Fibroblast of lung (primary cell): Measurements from ENCODE around the gene DHDH. TPM values are rescaled to one million over a fixed set of nuclear protein-coding genes. Genes with fewer than 3 reads are reported as not detected.

Experiments
- DNase-seq, 2 donors: peaks; one replicate each; pipeline versions ENCODE4 v3.0.0 to v3.0.0-alpha.2; 2010; ENCODE audit warnings: low read depth in 2 of 2
- H2AFZ ChIP-seq: 2 replicates; pipeline ENCODE4 v1.5.1; 2012; ENCODE audit warnings: low read length, control low read depth, inconsistent platforms
- H3K27ac ChIP-seq: 2 replicates; pipeline ENCODE4 v1.5.1; 2011; ENCODE audit warnings: low read length, control low read depth; ENCODE audit not compliant: insufficient read depth
- H3K27me3 ChIP-seq: 2 replicates; pipeline ENCODE4 v1.5.1; 2011; ENCODE audit warnings: mild to moderate bottlenecking, low read length; ENCODE audit not compliant: control insufficient read depth, insufficient read depth
- H3K36me3 ChIP-seq: 2 replicates; pipeline ENCODE4 v1.5.1; 2011; ENCODE audit warnings: low read length; ENCODE audit not compliant: control insufficient read depth, insufficient read depth
- H3K4me1 ChIP-seq: 2 replicates; pipeline ENCODE4 v1.5.1; 2011; ENCODE audit warnings: low read length; ENCODE audit not compliant: control insufficient read depth, insufficient read depth; ENCODE audit errors: extremely low read depth
- H3K4me2 ChIP-seq: 2 replicates; pipeline ENCODE4 v1.5.1; 2011; ENCODE audit warnings: low read length, control low read depth; ENCODE audit not compliant: insufficient read depth; ENCODE audit errors: extremely low read depth
- H3K4me3 ChIP-seq, 4 experiments: fragments of 200-600 bp in 1 of 4; sonication (generic) in 1 of 4; replicated peaks in 1 of 4; 2 replicates each; pipeline ENCODE4 v1.5.1; 2011 to 2016; ENCODE audit warnings: low read length in 4 of 4, low read depth in 3 of 4, mild to moderate bottlenecking in 3 of 4, control low read depth in 2 of 4, inconsistent platforms in 1 of 4, mixed read lengths in 1 of 4; ENCODE audit not compliant: insufficient read depth in 1 of 4; ENCODE audit errors: control extremely low read depth in 1 of 4
- H3K79me2 ChIP-seq: 2 replicates; pipeline ENCODE4 v1.5.1; 2012; ENCODE audit warnings: mild to moderate bottlenecking, low read length, inconsistent platforms; ENCODE audit not compliant: control insufficient read depth, insufficient read depth
- H3K9ac ChIP-seq: 2 replicates; pipeline ENCODE4 v1.5.1; 2011; ENCODE audit warnings: mild to moderate bottlenecking, low read length, control low read depth; ENCODE audit not compliant: insufficient read depth
- H3K9me3 ChIP-seq: 2 replicates; pipeline ENCODE4 v1.5.1; 2012; ENCODE audit warnings: low read depth, low read length; ENCODE audit not compliant: control insufficient read depth, insufficient read depth
- H4K20me1 ChIP-seq: 2 replicates; pipeline ENCODE4 v1.5.1; 2011; ENCODE audit warnings: low read length; ENCODE audit not compliant: control insufficient read depth, insufficient read depth; ENCODE audit errors: extremely low read depth
- EZH2 ChIP-seq: IDR thresholded peaks from 2 replicates; pipeline ENCODE4 v1.5.1; 2012; ENCODE audit warnings: low read length, control low read depth, mild to moderate bottlenecking; ENCODE audit errors: missing control alignments
- polyA plus RNA-seq, 2 donors: library from polyadenylated mRNA; depleted of rRNA in 1 of 2; stranded (reverse) in 1 of 2; unstranded in 1 of 2; fragments of >200 nt; gene quantifications; 2 replicates each; pipeline ENCODE4 v1.2.1, GENCODE V29; 2011 to 2012; ENCODE audit warnings: missing spikeins in 1 of 2
- total RNA-seq: library from RNA; depleted of rRNA; stranded (reverse); fragments of >200 nt; gene quantifications from 2 replicates; pipeline ENCODE4 v1.2.1, GENCODE V29; 2014
- TF ChIP-seq, protein P1 (sequence below), 2 donors: IDR thresholded peaks in 1 of 2; conservative IDR thresholded peaks in 1 of 2; 1 replicate in 1 of 2; 2 replicates in 1 of 2; pipeline ENCODE4 v1.5.1; 2011 to 2012; ENCODE audit warnings: low read length in 2 of 2, control low read depth in 1 of 2, inconsistent platforms in 1 of 2, low read depth in 1 of 2, mild to moderate bottlenecking in 1 of 2

The DHDH gene
- total and polyA plus RNA-seq, 2 donors (not counting 1 experiment from before 2014, with no cell fraction given) = 0.08 to 0.17 TPM

DNA sequence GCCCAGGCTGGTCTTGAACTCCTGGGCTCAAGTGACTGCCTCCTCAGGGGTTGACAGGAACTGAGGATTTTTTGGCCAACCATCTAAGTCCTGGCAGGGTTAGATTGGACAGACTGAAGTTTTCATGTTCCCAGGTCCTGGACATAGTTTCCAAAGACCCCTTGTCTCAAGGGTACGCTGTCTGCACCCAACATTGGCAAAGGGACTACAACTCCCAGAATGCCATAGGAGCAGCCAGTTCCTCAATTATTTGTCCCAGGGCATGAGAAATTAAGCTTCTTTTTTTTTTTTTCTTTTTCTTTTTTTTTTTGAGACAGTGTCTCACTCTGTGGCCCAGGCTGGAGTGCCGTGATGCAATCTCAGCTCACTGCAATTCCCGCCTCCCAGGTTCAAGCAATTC is 52.7 kb downstream of the DHDH start:
- Histone ChIP-seq H3K27ac (no peak overlapping the region), H2AFZ (no peak overlapping the region), H3K27me3 (no peaks in the 10 kb centered on the region), H3K4me3 (no peak overlapping the region), H3K79me2 (peaks cover 12% of the 10 kb centered on the region), H3K9ac (no peak overlapping the region), H3K9me3 (no peaks in the 10 kb centered on the region), H4K20me1 (no peaks in the 10 kb centered on the region), H3K4me2 (no peak overlapping the region), H3K36me3 (peaks cover 26% of the 10 kb centered on the region), H3K4me1 (peaks cover 10% of the 10 kb centered on the region)
- no peak for DNase-seq
- TF ChIP-seq, protein P1, sequence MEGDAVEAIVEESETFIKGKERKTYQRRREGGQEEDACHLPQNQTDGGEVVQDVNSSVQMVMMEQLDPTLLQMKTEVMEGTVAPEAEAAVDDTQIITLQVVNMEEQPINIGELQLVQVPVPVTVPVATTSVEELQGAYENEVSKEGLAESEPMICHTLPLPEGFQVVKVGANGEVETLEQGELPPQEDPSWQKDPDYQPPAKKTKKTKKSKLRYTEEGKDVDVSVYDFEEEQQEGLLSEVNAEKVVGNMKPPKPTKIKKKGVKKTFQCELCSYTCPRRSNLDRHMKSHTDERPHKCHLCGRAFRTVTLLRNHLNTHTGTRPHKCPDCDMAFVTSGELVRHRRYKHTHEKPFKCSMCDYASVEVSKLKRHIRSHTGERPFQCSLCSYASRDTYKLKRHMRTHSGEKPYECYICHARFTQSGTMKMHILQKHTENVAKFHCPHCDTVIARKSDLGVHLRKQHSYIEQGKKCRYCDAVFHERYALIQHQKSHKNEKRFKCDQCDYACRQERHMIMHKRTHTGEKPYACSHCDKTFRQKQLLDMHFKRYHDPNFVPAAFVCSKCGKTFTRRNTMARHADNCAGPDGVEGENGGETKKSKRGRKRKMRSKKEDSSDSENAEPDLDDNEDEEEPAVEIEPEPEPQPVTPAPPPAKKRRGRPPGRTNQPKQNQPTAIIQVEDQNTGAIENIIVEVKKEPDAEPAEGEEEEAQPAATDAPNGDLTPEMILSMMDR (conservative IDR thresholded peaks at IDR 0.05 in 1 of 2, IDR thresholded peaks at IDR 0.05 in 1 of 2; ENCODE audit: low read depth in 1 of 2, low read length in 2 of 2) = no peak
- TF ChIP-seq EZH2 = no peak

DNA sequence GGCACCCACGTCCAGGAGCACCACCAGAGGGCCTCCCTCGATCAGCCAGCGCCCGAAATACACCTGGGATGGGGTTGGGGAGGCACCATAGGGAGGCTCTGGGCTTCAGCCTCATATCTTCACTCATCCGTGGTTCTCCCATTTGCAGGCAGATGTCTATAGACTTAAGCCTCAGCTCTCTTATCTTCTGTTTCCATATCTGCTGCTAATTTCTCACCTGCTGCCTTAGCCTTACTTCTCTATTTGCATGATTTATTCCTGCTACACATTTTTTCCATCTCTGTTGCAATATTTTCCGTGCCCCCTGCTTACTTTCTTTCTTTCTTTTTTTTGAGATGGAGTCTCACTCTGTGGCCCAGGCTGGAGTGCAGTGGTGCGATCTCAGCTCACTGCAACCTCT is 53.8 kb downstream of the DHDH start:
- H2AFZ ChIP-seq = no peak overlapping the region
- H3K27ac ChIP-seq = no peak overlapping the region
- no peak overlapping the region for H3K9ac ChIP-seq
- H3K9me3 ChIP-seq = no peaks in the 10 kb centered on the region
- no peaks in the 10 kb centered on the region for H3K27me3 ChIP-seq
- H3K4me2 ChIP-seq = no peak overlapping the region
- peaks cover 23% of the 10 kb centered on the region for H3K79me2 ChIP-seq
- DNase-seq = no peak
- TF ChIP-seq, protein P1 (conservative IDR thresholded peaks at IDR 0.05 in 1 of 2, IDR thresholded peaks at IDR 0.05 in 1 of 2; ENCODE audit: low read depth in 1 of 2, low read length in 2 of 2) = no peak
- TF ChIP-seq EZH2 = no peak
- no peaks in the 10 kb centered on the region for H4K20me1 ChIP-seq
- peaks cover 14% of the 10 kb centered on the region for H3K4me1 ChIP-seq
- peaks cover 21% of the 10 kb centered on the region for H3K36me3 ChIP-seq
- H3K4me3 ChIP-seq = no peak overlapping the region

DNA sequence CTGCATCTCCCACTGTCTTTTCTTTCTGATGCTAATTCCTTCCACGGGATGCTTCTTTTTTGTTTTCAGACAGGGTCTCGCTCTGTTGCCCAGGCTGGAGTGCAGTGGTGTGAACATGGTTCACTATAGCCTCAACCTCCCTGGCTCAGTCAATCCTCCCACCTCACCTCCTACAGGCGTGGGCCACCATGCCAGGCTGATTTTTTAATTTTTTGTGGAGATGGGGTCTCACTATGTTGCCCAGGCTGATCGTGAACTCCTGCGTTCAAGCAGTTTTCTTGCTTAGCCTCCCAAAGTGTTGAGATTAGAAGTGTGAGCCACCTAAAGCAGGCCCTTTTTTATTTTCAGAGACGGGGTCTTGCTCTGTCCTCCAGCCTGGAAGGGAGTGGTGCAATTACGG is 54.8 kb downstream of the DHDH start:
- TF ChIP-seq, protein P1 (conservative IDR thresholded peaks at IDR 0.05 in 1 of 2, IDR thresholded peaks at IDR 0.05 in 1 of 2; ENCODE audit: low read depth in 1 of 2, low read length in 2 of 2) = no peak
- no peak for TF ChIP-seq EZH2
- H3K4me3 ChIP-seq = no peak overlapping the region
- H3K27ac ChIP-seq = no peak overlapping the region
- no peak overlapping the region for H3K4me2 ChIP-seq
- H3K9ac ChIP-seq = no peak overlapping the region
- no peak for DNase-seq
- no peaks in the 10 kb centered on the region for H3K27me3 ChIP-seq
- H3K79me2 ChIP-seq = peaks cover 30% of the 10 kb centered on the region
- H3K36me3 ChIP-seq = peaks cover 19% of the 10 kb centered on the region
- peaks cover 14% of the 10 kb centered on the region for H3K4me1 ChIP-seq
- no peaks in the 10 kb centered on the region for H3K9me3 ChIP-seq
- H2AFZ ChIP-seq = no peak overlapping the region
- H4K20me1 ChIP-seq = no peaks in the 10 kb centered on the region
